IPS-15b (cell line): ENCODE measurements around the gene FAM168B.
"Not testable (repeated sequence)": the region's sequence is repeated elsewhere in the genome, so short reads cannot be mapped to it uniquely, and the experiment has no call there.

Source experiments
- H3K27me3 ChIP-seq: one replicate; pipeline ENCODE4 v1.6.1; 2013; ENCODE audit warnings: low read length; ENCODE audit not compliant: control insufficient read depth, insufficient read depth
- H3K36me3 ChIP-seq: one replicate; pipeline ENCODE4 v1.6.1; 2013; ENCODE audit warnings: low read length; ENCODE audit not compliant: control insufficient read depth, insufficient read depth
- H3K4me1 ChIP-seq: one replicate; pipeline ENCODE4 v1.6.1; 2013; ENCODE audit warnings: mild to moderate bottlenecking, low read length; ENCODE audit not compliant: control insufficient read depth, insufficient read depth
- H3K4me3 ChIP-seq: one replicate; pipeline ENCODE4 v1.5.1; 2013; ENCODE audit warnings: low read depth, low read length
- H3K9ac ChIP-seq: one replicate; pipeline ENCODE4 v1.6.1; 2013; ENCODE audit warnings: low read depth, mild to moderate bottlenecking, low read length
- H3K9me3 ChIP-seq: one replicate; pipeline ENCODE4 v1.6.1; 2013; ENCODE audit warnings: mild to moderate bottlenecking, low read length; ENCODE audit not compliant: control insufficient read depth, insufficient read depth

FAM168B gene

GRCh38 chr2:131093696-131094462 lies 619 bp upstream of the FAM168B start:
- no peaks in the 10 kb centered on the region for H3K9me3 ChIP-seq
- H3K9ac ChIP-seq: peak overlapping the region; percentile 73
- peak overlapping the region; percentile 84 for H3K4me3 ChIP-seq
- H3K4me1 ChIP-seq: no peaks in the 10 kb centered on the region
- no peaks in the 10 kb centered on the region for H3K36me3 ChIP-seq
- H3K27me3 ChIP-seq: no peaks in the 10 kb centered on the region

GRCh38 chr2:131092458-131093005 lies 728 bp downstream of the FAM168B start:
- peak overlapping the region; percentile 84 for H3K4me3 ChIP-seq
- peak overlapping the region; percentile 92 for H3K9ac ChIP-seq
- H3K9me3 ChIP-seq: no peaks in the 10 kb centered on the region
- no peaks in the 10 kb centered on the region for H3K27me3 ChIP-seq
- no peaks in the 10 kb centered on the region for H3K4me1 ChIP-seq
- peaks cover 5% of the 10 kb centered on the region for H3K36me3 ChIP-seq

- Histone ChIP-seq H3K4me1 (peaks cover 10% of the 10 kb centered on the region), H3K27me3 (no peaks in the 10 kb centered on the region), H3K9me3 (no peaks in the 10 kb centered on the region), H3K9ac (no peak overlapping the region), H3K4me3 (no peak overlapping the region), H3K36me3 (peaks cover 20% of the 10 kb centered on the region)
Observed at GRCh38 chr2:131085646-131086045, 7.6 kb downstream of the FAM168B start.

- peaks cover 33% of the 10 kb centered on the region for H3K36me3 ChIP-seq
Observed at GRCh38 chr2:131081190-131081589, 12.1 kb downstream of the FAM168B start.

GRCh38 chr2:131079931-131080330 lies 13.3 kb downstream of the FAM168B start:
- H3K36me3 ChIP-seq: peaks cover 40% of the 10 kb centered on the region
- not testable (repeated sequence) for H3K9me3 ChIP-seq

More at GRCh38 chr2:131081190-131081589, 12.1 kb downstream of the FAM168B start:
- H3K9ac ChIP-seq: no peak overlapping the region
- no peaks in the 10 kb centered on the region for H3K27me3 ChIP-seq
- no peaks in the 10 kb centered on the region for H3K9me3 ChIP-seq
- H3K4me3 ChIP-seq: no peak overlapping the region
- H3K4me1 ChIP-seq: peaks cover 10% of the 10 kb centered on the region

GRCh38 chr2:131077966-131078365 lies 15.3 kb downstream of the FAM168B start:
- H3K4me1 ChIP-seq: peaks cover 10% of the 10 kb centered on the region
- peaks cover 44% of the 10 kb centered on the region for H3K36me3 ChIP-seq
- no peaks in the 10 kb centered on the region for H3K9me3 ChIP-seq
- H3K9ac ChIP-seq: no peak overlapping the region
- no peak overlapping the region for H3K4me3 ChIP-seq
- no peaks in the 10 kb centered on the region for H3K27me3 ChIP-seq

More at GRCh38 chr2:131079931-131080330, 13.3 kb downstream of the FAM168B start:
- H3K4me3 ChIP-seq, H3K27me3 ChIP-seq, H3K9ac ChIP-seq: not testable (repeated sequence)
- H3K4me1 ChIP-seq: peaks cover 10% of the 10 kb centered on the region

- Histone ChIP-seq H3K27me3 (no peaks in the 10 kb centered on the region), H3K4me3 (no peak overlapping the region), H3K9me3 (no peaks in the 10 kb centered on the region), H3K9ac (no peak overlapping the region), H3K4me1 (peaks cover 10% of the 10 kb centered on the region), H3K36me3 (peaks cover 41% of the 10 kb centered on the region)
Observed at GRCh38 chr2:131077182-131077846, 15.9 kb downstream of the FAM168B start.

GRCh38 chr2:131076707-131077106 lies 16.6 kb downstream of the FAM168B start:
- Histone ChIP-seq H3K4me3 (no peak overlapping the region), H3K4me1 (peaks cover 4% of the 10 kb centered on the region), H3K9me3 (no peaks in the 10 kb centered on the region), H3K36me3 (peaks cover 41% of the 10 kb centered on the region), H3K9ac (no peak overlapping the region), H3K27me3 (no peaks in the 10 kb centered on the region)

- not testable (repeated sequence) for H3K4me1 ChIP-seq, H3K9ac ChIP-seq, H3K9me3 ChIP-seq, H3K27me3 ChIP-seq, H3K4me3 ChIP-seq
- peaks cover 39% of the 10 kb centered on the region for H3K36me3 ChIP-seq
Observed at GRCh38 chr2:131075578-131075977, 17.7 kb downstream of the FAM168B start.

GRCh38 chr2:131068172-131068571 lies 25.1 kb downstream of the FAM168B start:
- peaks cover 23% of the 10 kb centered on the region for H3K36me3 ChIP-seq
- H3K4me3 ChIP-seq, H3K27me3 ChIP-seq, H3K9me3 ChIP-seq, H3K4me1 ChIP-seq, H3K9ac ChIP-seq: not testable (repeated sequence)

- Histone ChIP-seq H3K9ac (no peak overlapping the region), H3K36me3 (peaks cover 23% of the 10 kb centered on the region)
Observed at GRCh38 chr2:131067465-131068125, 25.7 kb downstream of the FAM168B start.

More at GRCh38 chr2:131067465-131068125, 25.7 kb downstream of the FAM168B start:
- Histone ChIP-seq H3K27me3 (no peaks in the 10 kb centered on the region), H3K4me3 (no peak overlapping the region), H3K4me1 (no peaks in the 10 kb centered on the region), H3K9me3 (no peaks in the 10 kb centered on the region)
